Stimulated activated naive CD8-positive, alpha-beta T cell treated with anti-CD3 and anti-CD28 coated beads, Interleukin-15, Interleukin-2, amounts not matched to agents 100 ng/mL and 50 ng/mL, for 24 hours (primary cell): ENCODE data around the gene ARIH2.
"Not testable (repeated sequence)": the region's sequence is repeated elsewhere in the genome, so short reads cannot be mapped to it uniquely, and the experiment has no call there.

ENCODE experiments used
- H3K27ac Mint-ChIP-seq: one replicate; pipeline ENCODE4 v1.8.0; 2021; ENCODE audit warnings: mild to moderate bottlenecking, mixed read lengths
- H3K27me3 Mint-ChIP-seq: one replicate; pipeline ENCODE4 v1.8.0; 2021; ENCODE audit warnings: mixed read lengths
- H3K36me3 Mint-ChIP-seq: one replicate; pipeline ENCODE4 v1.8.0; 2021; ENCODE audit warnings: low read depth, mixed read lengths
- H3K4me1 Mint-ChIP-seq: one replicate; pipeline ENCODE4 v1.8.0; 2021; ENCODE audit warnings: low read depth, mixed read lengths
- H3K4me3 Mint-ChIP-seq: one replicate; pipeline ENCODE4 v1.8.0; 2021; ENCODE audit warnings: mild to moderate bottlenecking, mixed read lengths
- H3K9me3 Mint-ChIP-seq: one replicate; pipeline ENCODE4 v1.8.0; 2021; ENCODE audit warnings: mixed read lengths

ARIH2 gene

GRCh38 chr3:48918388-48919214 lies at the start of gene ARIH2:
ARIH2 (plus strand) TSS chr3:48918842; CDS start chr3:48927559, 8,717 bp downstream.
- H3K27ac Mint-ChIP-seq: peak within 1 kb of the TSS; percentile 96
- H3K27me3 Mint-ChIP-seq: no peaks in the 10 kb centered on the region
- peaks cover 20% of the 10 kb centered on the region for H3K36me3 Mint-ChIP-seq
- H3K9me3 Mint-ChIP-seq: no peaks in the 10 kb centered on the region
- peaks cover 35% of the 10 kb centered on the region for H3K4me1 Mint-ChIP-seq
- peak within 1 kb of the TSS; percentile 93 for H3K4me3 Mint-ChIP-seq

- Mint-ChIP-seq H3K36me3 (peaks cover 4% of the 10 kb centered on the region), H3K27ac (peak overlapping the region; percentile 21), H3K4me3 (no peak overlapping the region), H3K27me3 (no peaks in the 10 kb centered on the region), H3K9me3 (no peaks in the 10 kb centered on the region), H3K4me1 (peaks cover 3% of the 10 kb centered on the region)
Measured at GRCh38 chr3:48877671-48878070, 41.0 kb upstream of the ARIH2 start.

DNA sequence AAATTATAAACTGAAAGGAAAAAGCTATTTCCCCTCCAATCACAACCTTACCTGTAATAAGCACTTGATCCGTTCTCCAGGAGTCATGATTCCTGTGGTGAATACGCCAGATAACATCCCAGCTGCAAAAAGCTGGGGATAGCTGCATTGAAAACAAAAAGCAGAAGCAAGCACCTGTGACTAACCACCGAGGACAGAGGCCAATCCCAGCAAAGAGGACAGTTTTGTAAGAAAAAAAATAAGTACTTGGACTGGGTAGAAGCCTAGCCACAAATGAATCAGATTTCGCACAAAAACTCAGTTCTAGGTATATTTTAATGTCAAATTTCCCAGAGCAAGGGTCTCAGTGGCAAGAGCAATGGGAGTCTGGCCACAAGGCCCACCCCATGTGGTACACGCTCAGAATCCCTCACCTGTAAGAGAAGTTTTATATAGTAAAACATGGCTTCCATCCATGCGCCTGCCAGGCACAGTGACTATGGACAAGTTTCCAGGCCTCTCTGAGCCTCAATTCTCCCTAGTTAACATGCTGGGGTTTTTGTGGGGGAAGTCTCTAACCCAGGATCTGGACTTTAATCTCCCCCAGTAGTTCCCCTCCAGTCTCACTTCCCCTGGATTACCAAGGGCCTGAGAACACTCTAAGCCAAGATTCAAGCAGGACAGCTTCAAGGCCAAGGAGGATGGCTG lies 39.2 kb upstream of the ARIH2 start:
- Mint-ChIP-seq H3K27ac (no peak overlapping the region), H3K4me3 (no peak overlapping the region), H3K36me3 (peaks cover 4% of the 10 kb centered on the region), H3K4me1 (peaks cover 3% of the 10 kb centered on the region), H3K27me3 (no peaks in the 10 kb centered on the region), H3K9me3 (no peaks in the 10 kb centered on the region)

- Mint-ChIP-seq H3K36me3 (peaks cover 10% of the 10 kb centered on the region), H3K4me1 (peaks cover 3% of the 10 kb centered on the region), H3K4me3 (no peak overlapping the region), H3K27me3 (no peaks in the 10 kb centered on the region), H3K27ac (no peak overlapping the region), H3K9me3 (no peaks in the 10 kb centered on the region)
Measured at GRCh38 chr3:48879994-48880377, 38.7 kb upstream of the ARIH2 start.

- H3K27ac Mint-ChIP-seq: no peak overlapping the region
- H3K4me1 Mint-ChIP-seq: peaks cover 3% of the 10 kb centered on the region
- no peak overlapping the region for H3K4me3 Mint-ChIP-seq
- H3K9me3 Mint-ChIP-seq: no peaks in the 10 kb centered on the region
- peaks cover 11% of the 10 kb centered on the region for H3K36me3 Mint-ChIP-seq
- H3K27me3 Mint-ChIP-seq: no peaks in the 10 kb centered on the region
Measured at GRCh38 chr3:48881006-48881405, 37.6 kb upstream of the ARIH2 start.

- Mint-ChIP-seq H3K9me3 (no peaks in the 10 kb centered on the region), H3K4me3 (no peak overlapping the region), H3K4me1 (peaks cover 3% of the 10 kb centered on the region), H3K27me3 (no peaks in the 10 kb centered on the region), H3K36me3 (peaks cover 11% of the 10 kb centered on the region), H3K27ac (no peak overlapping the region)
Measured at GRCh38 chr3:48881652-48882114, 37.0 kb upstream of the ARIH2 start.

GRCh38 chr3:48885753-48886152 lies 32.9 kb upstream of the ARIH2 start:
- Mint-ChIP-seq H3K4me3 (no peak overlapping the region), H3K27me3 (no peaks in the 10 kb centered on the region), H3K27ac (no peak overlapping the region), H3K36me3 (peaks cover 7% of the 10 kb centered on the region), H3K4me1 (no peaks in the 10 kb centered on the region), H3K9me3 (no peaks in the 10 kb centered on the region)

DNA sequence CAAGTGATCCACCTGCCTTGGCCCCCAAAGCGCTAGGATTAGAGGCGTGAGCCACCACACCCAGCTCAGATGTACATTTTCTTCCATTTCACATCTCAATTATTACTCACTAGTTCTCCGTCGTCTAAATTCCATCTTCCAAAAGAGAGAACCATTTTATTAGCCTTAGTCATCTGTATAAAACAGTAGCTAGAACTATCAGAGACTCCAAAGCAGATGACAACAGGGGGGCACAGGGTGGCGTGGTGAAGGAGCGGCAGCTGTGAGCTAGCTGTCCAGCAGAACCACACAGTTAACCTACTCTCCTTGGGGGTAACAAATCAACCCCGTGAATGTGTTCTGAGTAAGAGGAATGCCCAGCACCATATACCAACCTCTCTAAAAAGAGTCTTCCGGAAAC lies 27.0 kb upstream of the ARIH2 start:
- Mint-ChIP-seq H3K9me3 (no peaks in the 10 kb centered on the region), H3K4me1 (peaks cover under 1% of the 10 kb centered on the region), H3K4me3 (no peak overlapping the region), H3K27ac (no peak overlapping the region), H3K36me3 (peaks cover 12% of the 10 kb centered on the region), H3K27me3 (no peaks in the 10 kb centered on the region)

GRCh38 chr3:48894516-48894915 lies 24.1 kb upstream of the ARIH2 start:
- Mint-ChIP-seq H3K36me3 (peaks cover 12% of the 10 kb centered on the region), H3K27ac (no peak overlapping the region), H3K27me3 (no peaks in the 10 kb centered on the region), H3K9me3 (no peaks in the 10 kb centered on the region), H3K4me1 (peaks cover 29% of the 10 kb centered on the region), H3K4me3 (no peak overlapping the region)

- no peaks in the 10 kb centered on the region for H3K27me3 Mint-ChIP-seq
- H3K27ac Mint-ChIP-seq: peak overlapping the region; percentile 19
- no peaks in the 10 kb centered on the region for H3K9me3 Mint-ChIP-seq
- H3K36me3 Mint-ChIP-seq: peaks cover 4% of the 10 kb centered on the region
- H3K4me3 Mint-ChIP-seq: no peak overlapping the region
- H3K4me1 Mint-ChIP-seq: peaks cover 29% of the 10 kb centered on the region
Measured at GRCh38 chr3:48896936-48897335, 21.7 kb upstream of the ARIH2 start.

- H3K9me3 Mint-ChIP-seq: no peaks in the 10 kb centered on the region
- H3K4me1 Mint-ChIP-seq: peaks cover 33% of the 10 kb centered on the region
- peak overlapping the region; percentile 96 for H3K27ac Mint-ChIP-seq
- peak overlapping the region; percentile 94 for H3K4me3 Mint-ChIP-seq
- no peaks in the 10 kb centered on the region for H3K36me3 Mint-ChIP-seq
- H3K27me3 Mint-ChIP-seq: no peaks in the 10 kb centered on the region
Measured at GRCh38 chr3:48897460-48898376, 20.9 kb upstream of the ARIH2 start.

- H3K27me3 Mint-ChIP-seq: no peaks in the 10 kb centered on the region
Measured at GRCh38 chr3:48898383-48899234, 20.0 kb upstream of the ARIH2 start, which contains the start of gene SLC25A20. SLC25A20 (minus strand) TSS chr3:48898882; CDS start chr3:48898794, 88 bp downstream.

DNA sequence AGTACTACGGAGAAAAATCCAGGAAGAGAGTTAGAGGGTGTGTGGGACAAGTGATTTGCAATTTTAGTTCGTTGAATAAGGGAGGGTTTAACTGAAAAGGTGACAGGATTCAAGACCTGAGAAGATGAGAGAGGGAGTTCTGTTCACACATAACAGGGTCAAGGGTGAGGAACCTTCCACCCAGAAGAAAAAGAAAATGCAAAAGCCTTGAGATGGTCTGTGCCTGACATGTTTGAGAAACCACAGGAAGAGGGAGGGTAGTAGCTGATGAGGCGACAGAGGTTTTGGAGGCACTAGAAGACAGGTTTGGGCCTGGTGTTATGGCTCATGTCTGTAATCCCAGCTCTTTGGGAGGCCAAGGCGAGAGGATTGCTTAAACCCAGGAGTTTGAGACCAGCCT lies 19.4 kb upstream of the ARIH2 start:
- Mint-ChIP-seq H3K27ac (peak overlapping the region; percentile 96), H3K9me3 (no peaks in the 10 kb centered on the region), H3K36me3 (no peaks in the 10 kb centered on the region), H3K4me3 (peak overlapping the region; percentile 94), H3K27me3 (no peaks in the 10 kb centered on the region), H3K4me1 (peaks cover 39% of the 10 kb centered on the region)

More at GRCh38 chr3:48898383-48899234, 20.0 kb upstream of the ARIH2 start, which contains the start of gene SLC25A20:
- H3K27ac Mint-ChIP-seq: peak within 1 kb of the TSS; percentile 96
- peak within 1 kb of the TSS; percentile 94 for H3K4me3 Mint-ChIP-seq
- H3K4me1 Mint-ChIP-seq: peaks cover 39% of the 10 kb centered on the region
- H3K9me3 Mint-ChIP-seq: no peaks in the 10 kb centered on the region
- H3K36me3 Mint-ChIP-seq: no peaks in the 10 kb centered on the region

- H3K27ac Mint-ChIP-seq, H3K36me3 Mint-ChIP-seq, H3K4me3 Mint-ChIP-seq, H3K27me3 Mint-ChIP-seq, H3K9me3 Mint-ChIP-seq, H3K4me1 Mint-ChIP-seq: not testable (repeated sequence)
Measured at GRCh38 chr3:48907026-48907425, 11.6 kb upstream of the ARIH2 start.
